A673 (cell line): ENCODE results near the gene AKR1C4. TPM values are rescaled to one million over a fixed set of nuclear protein-coding genes. Genes with fewer than 3 reads are reported as not detected.
"Not testable (repeated sequence)": the region's sequence is repeated elsewhere in the genome, so short reads cannot be mapped to it uniquely, and the experiment has no call there.

Experiments
- BruUV-seq: library from RNA; stranded (reverse); fragments of 400-500 nt; replicated peaks from 2 replicates; lab custom pipeline; 2021; lab: Mats Ljungman, UMichigan
- CTCF ChIA-PET: fragments of 300-600 bp; sonication (Branson Sonifier 250); formaldehyde crosslinking; loops from one replicate; lab custom pipeline; 2022; ENCODE audit warnings: antibody characterized with exemption; lab: Charles Lee
- POLR2A ChIA-PET: fragments of 300-600 bp; sonication (Branson Sonifier 250); formaldehyde crosslinking; loops from one replicate; lab custom pipeline; 2022; ENCODE audit warnings: antibody characterized with exemption; ENCODE audit not compliant: low non-redundant PET; lab: Charles Lee
- DNase-seq: peaks from one replicate; pipeline ENCODE4 v3.0.0-alpha.2; 2015; ENCODE audit warnings: low spot score
- H3K27ac ChIP-seq: fragments of 200-600 bp; sonication (generic); 2 replicates; pipeline ENCODE4 v1.5.1; 2016; ENCODE audit warnings: mixed run types, low read depth, mild to moderate bottlenecking, mixed read lengths, antibody characterized with exemption, low read length; ENCODE audit not compliant: poor library complexity, severe bottlenecking
- H3K27me3 ChIP-seq: fragments of 200-600 bp; sonication (generic); replicated peaks from 2 replicates; pipeline ENCODE4 v1.6.1; 2017; ENCODE audit warnings: mixed run types, low read depth, mild to moderate bottlenecking, mixed read lengths, antibody characterized with exemption, low read length; ENCODE audit not compliant: insufficient read depth, poor library complexity
- H3K36me3 ChIP-seq: fragments of 200-600 bp; sonication (generic); 2 replicates; pipeline ENCODE4 v1.6.1; 2016; ENCODE audit warnings: mixed run types, mild to moderate bottlenecking, mixed read lengths, antibody characterized with exemption, low read length; ENCODE audit not compliant: insufficient read depth, poor library complexity, severe bottlenecking
- H3K4me1 ChIP-seq: fragments of 200-600 bp; sonication (generic); 2 replicates; pipeline ENCODE4 v1.6.1; 2017; ENCODE audit warnings: mixed run types, mild to moderate bottlenecking, mixed read lengths, antibody characterized with exemption, low read length; ENCODE audit not compliant: insufficient read depth, poor library complexity, severe bottlenecking
- H3K4me3 ChIP-seq: fragments of 200-600 bp; sonication (generic); 2 replicates; pipeline ENCODE4 v1.5.1; 2016; ENCODE audit warnings: low read depth, mixed run types, mild to moderate bottlenecking, mixed read lengths, low read length; ENCODE audit not compliant: poor library complexity, severe bottlenecking
- H3K9me3 ChIP-seq: fragments of 200-600 bp; sonication (generic); 2 replicates; pipeline ENCODE4 v1.6.1; 2016; ENCODE audit warnings: mixed run types, low read depth, mild to moderate bottlenecking, mixed read lengths, antibody characterized with exemption, low read length; ENCODE audit not compliant: poor library complexity, severe bottlenecking
- EZH2 ChIP-seq: fragments of 200-600 bp; sonication (generic); IDR thresholded peaks from 2 replicates; pipeline ENCODE4 v1.6.1; 2017; ENCODE audit warnings: borderline replicate concordance, low read depth, mild to moderate bottlenecking, mixed read lengths, antibody characterized with exemption, low read length; ENCODE audit not compliant: poor library complexity, severe bottlenecking
- intact Hi-C: fragments of 100-400 bp; cut with micrococcal nuclease; formaldehyde crosslinking; loops from one replicate; pipeline ENCODE4 v1.10.0; 2022; ENCODE audit not compliant: unreplicated experiment
- total RNA-seq: library from RNA; stranded (reverse); gene quantifications from 2 replicates; pipeline ENCODE4 v1.2.3, GENCODE V29; 2021
- TF ChIP-seq, protein P1 (sequence below): fragments of 300-800, 200-600 bp; sonication (generic); conservative IDR thresholded peaks from 2 replicates; pipeline ENCODE4 v1.5.1; 2017; ENCODE audit warnings: low read depth, mild to moderate bottlenecking, antibody characterized with exemption, low read length, moderate library complexity, mixed read lengths

Gene AKR1C4
- total RNA-seq, 1 experiment from 2014 or later = not detected

DNA sequence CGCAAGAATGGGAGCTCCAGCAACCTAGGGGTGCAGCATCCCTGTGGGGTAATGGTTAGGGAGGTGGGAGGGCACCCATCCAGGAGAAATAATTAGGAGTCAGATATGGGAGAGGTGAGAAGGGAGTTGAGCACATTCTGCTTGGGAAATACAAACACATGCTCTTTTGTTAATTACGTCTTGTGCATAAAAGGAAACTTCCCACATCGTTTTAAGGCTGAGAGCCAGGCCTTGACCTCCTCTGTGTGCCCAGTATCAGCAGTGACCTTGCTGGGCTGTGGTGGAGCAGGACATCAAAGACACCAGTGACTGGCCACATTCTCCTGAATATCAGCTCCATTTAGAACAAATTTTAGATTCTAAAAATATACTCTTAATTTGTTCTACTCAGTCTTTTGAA lies 22.6 kb downstream of the AKR1C4 start:
- no peak for TF ChIP-seq EZH2
- TF ChIP-seq, protein P1, sequence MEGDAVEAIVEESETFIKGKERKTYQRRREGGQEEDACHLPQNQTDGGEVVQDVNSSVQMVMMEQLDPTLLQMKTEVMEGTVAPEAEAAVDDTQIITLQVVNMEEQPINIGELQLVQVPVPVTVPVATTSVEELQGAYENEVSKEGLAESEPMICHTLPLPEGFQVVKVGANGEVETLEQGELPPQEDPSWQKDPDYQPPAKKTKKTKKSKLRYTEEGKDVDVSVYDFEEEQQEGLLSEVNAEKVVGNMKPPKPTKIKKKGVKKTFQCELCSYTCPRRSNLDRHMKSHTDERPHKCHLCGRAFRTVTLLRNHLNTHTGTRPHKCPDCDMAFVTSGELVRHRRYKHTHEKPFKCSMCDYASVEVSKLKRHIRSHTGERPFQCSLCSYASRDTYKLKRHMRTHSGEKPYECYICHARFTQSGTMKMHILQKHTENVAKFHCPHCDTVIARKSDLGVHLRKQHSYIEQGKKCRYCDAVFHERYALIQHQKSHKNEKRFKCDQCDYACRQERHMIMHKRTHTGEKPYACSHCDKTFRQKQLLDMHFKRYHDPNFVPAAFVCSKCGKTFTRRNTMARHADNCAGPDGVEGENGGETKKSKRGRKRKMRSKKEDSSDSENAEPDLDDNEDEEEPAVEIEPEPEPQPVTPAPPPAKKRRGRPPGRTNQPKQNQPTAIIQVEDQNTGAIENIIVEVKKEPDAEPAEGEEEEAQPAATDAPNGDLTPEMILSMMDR = no peak
- H3K4me1 ChIP-seq = no peaks in the 10 kb centered on the region
- CTCF ChIA-PET = no interaction called here
- BruUV-seq = no TSS peak
- intact Hi-C loops = no loop called here
- H3K27ac ChIP-seq = no peak overlapping the region
- no peaks in the 10 kb centered on the region for H3K36me3 ChIP-seq
- POLR2A ChIA-PET = no interaction called here
- H3K9me3 ChIP-seq = no peaks in the 10 kb centered on the region
- no peak for DNase-seq
- H3K27me3 ChIP-seq = no peaks in the 10 kb centered on the region
- no peak overlapping the region for H3K4me3 ChIP-seq

DNA sequence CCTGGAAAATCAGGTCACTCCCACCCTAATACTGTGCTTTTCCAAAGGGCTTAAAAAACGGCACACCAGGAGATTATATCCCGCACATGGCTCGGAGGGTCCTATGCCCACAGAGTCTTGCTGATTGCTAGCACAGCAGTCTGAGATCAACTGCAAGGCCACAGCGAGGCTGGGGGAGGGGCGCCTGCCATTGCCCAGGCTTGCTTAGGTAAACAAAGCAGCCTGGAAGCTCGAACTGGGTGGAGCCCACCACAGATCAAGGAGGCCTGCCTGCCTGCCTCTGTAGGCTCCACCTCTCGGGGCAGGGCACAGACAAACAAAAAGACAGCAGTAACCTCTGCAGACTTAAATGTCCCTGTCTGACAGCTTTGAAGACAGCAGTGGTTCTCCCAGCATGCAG lies 26.3 kb downstream of the AKR1C4 start:
- H3K4me1 ChIP-seq, DNase-seq, H3K9me3 ChIP-seq, H3K27ac ChIP-seq, H3K4me3 ChIP-seq, H3K36me3 ChIP-seq, intact Hi-C loops, CTCF ChIA-PET, BruUV-seq, H3K27me3 ChIP-seq, POLR2A ChIA-PET: not testable (repeated sequence)

DNA sequence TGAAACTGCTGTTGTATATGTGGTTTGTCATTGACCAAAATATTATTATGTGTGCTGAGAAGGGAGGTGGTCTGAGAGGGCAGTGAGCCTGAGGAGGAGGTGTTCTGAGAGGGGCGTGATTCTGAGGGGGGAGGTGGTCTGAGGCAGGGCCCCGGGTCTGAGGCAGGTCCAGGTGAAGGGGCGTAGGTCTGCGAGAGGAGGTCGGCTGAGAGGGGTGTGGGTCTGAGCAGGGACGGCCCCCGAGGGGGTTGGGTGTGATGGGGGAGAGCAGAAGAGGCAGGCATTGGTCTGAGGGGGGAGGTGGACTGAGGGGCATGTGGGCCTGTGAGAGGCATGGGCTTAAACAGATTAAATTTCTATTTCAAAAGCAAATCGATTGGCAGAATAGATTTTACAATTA lies 32.4 kb downstream of the AKR1C4 start:
- intact Hi-C loops = no loop called here
- CTCF ChIA-PET = no interaction called here
- no TSS peak for BruUV-seq

DNA sequence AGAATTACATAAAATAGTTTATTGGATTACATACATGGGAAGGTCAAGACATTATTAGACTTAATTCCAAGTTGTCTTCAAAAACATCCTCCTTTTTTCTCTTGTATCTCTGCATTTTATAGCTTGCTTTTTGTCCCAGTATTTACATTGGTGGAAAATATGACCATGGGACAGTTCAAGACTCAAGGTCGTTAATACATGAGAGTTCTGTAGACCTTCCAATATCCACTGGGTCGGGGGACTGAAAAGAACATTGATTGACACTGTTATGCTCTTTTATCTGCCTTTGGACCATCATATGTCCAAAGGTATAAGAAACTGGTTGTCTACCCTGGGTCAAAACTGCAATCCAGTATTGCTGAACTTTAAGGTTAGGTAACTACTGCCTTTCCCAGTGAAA lies 36.7 kb downstream of the AKR1C4 start:
- ChIA-PET CTCF (no interaction called here), POLR2A (no interaction called here)
- no peak for DNase-seq
- no peaks in the 10 kb centered on the region for H3K9me3 ChIP-seq
- no peaks in the 10 kb centered on the region for H3K36me3 ChIP-seq
- TF ChIP-seq, protein P1 = no peak
- TF ChIP-seq EZH2 = no peak
- H3K27me3 ChIP-seq = no peaks in the 10 kb centered on the region
- no peak overlapping the region for H3K27ac ChIP-seq
- H3K4me3 ChIP-seq = no peak overlapping the region
- intact Hi-C loops = no loop called here
- H3K4me1 ChIP-seq = peaks cover 13% of the 10 kb centered on the region
- no TSS peak for BruUV-seq

More for the DNA sequence above, 32.4 kb downstream of the AKR1C4 start:
- DNase-seq = no peak
- peaks cover 4% of the 10 kb centered on the region for H3K4me1 ChIP-seq
- POLR2A ChIA-PET = no interaction called here
- no peak overlapping the region for H3K27ac ChIP-seq
- no peaks in the 10 kb centered on the region for H3K9me3 ChIP-seq
- H3K36me3 ChIP-seq = no peaks in the 10 kb centered on the region
- no peak for TF ChIP-seq EZH2
- TF ChIP-seq, protein P1 = no peak
- H3K4me3 ChIP-seq = no peak overlapping the region
- no peaks in the 10 kb centered on the region for H3K27me3 ChIP-seq
